Activated CD8-positive, alpha-beta memory T cell treated with anti-CD3 and anti-CD28 coated beads, Interleukin-2, amount 50 U/mL, for 48 hours (primary cell): Measurements from ENCODE around the gene RAPH1.
"Not testable (repeated sequence)": the region's sequence is repeated elsewhere in the genome, so short reads cannot be mapped to it uniquely, and the experiment has no call there.

Experiments
- DNase-seq: peaks from one replicate; pipeline ENCODE4 v3.0.0-alpha.2; 2020

Gene RAPH1

GRCh38 chr2:203547356-203547755, 12.3 kb upstream of the RAPH1 start:
- no peak for DNase-seq

GRCh38 chr2:203544402-203544801, 9.3 kb upstream of the RAPH1 start:
- no peak for DNase-seq

- DNase-seq: no peak
These were observed 8.8 kb upstream of the RAPH1 start for GRCh38 chr2:203543898-203544328.

GRCh38 chr2:203540598-203540997, 5.5 kb upstream of the RAPH1 start:
- DNase-seq: not testable (repeated sequence)

- not testable (repeated sequence) for DNase-seq
These were observed 3.1 kb upstream of the RAPH1 start for GRCh38 chr2:203538237-203538636.

GRCh38 chr2:203536586-203536951, 1.5 kb upstream of the RAPH1 start:
- DNase-seq: not testable (repeated sequence)

- no peak for DNase-seq
These were observed 884 bp upstream of the RAPH1 start for GRCh38 chr2:203535784-203536585.

- peak; percentile 64 for DNase-seq
These were observed 452 bp downstream of the RAPH1 start for GRCh38 chr2:203534621-203535077.

- DNase-seq: no peak
These were observed 1.2 kb downstream of the RAPH1 start for GRCh38 chr2:203533676-203534591.

- DNase-seq: no peak
These were observed 2.0 kb downstream of the RAPH1 start for GRCh38 chr2:203532957-203533658.

GRCh38 chr2:203527719-203528118, 7.4 kb downstream of the RAPH1 start:
- DNase-seq: no peak

GRCh38 chr2:203513268-203513667, 21.8 kb downstream of the RAPH1 start:
- DNase-seq: not testable (repeated sequence)

- DNase-seq: no peak
These were observed 24.2 kb downstream of the RAPH1 start for GRCh38 chr2:203510941-203511305.

GRCh38 chr2:203510256-203510940, 24.7 kb downstream of the RAPH1 start:
- no peak for DNase-seq

GRCh38 chr2:203503460-203503859, 31.6 kb downstream of the RAPH1 start:
- DNase-seq: not testable (repeated sequence)

GRCh38 chr2:203501873-203502272, 33.2 kb downstream of the RAPH1 start:
- no peak for DNase-seq

GRCh38 chr2:203500951-203501350, 34.1 kb downstream of the RAPH1 start:
- no peak for DNase-seq

GRCh38 chr2:203500297-203500696, 34.8 kb downstream of the RAPH1 start:
- no peak for DNase-seq

GRCh38 chr2:203498161-203498560, 36.9 kb downstream of the RAPH1 start:
- no peak for DNase-seq

- DNase-seq: no peak
These were observed 42.1 kb downstream of the RAPH1 start for GRCh38 chr2:203492965-203493364.

- DNase-seq: no peak
These were observed 44.7 kb downstream of the RAPH1 start for GRCh38 chr2:203490391-203490790.

- DNase-seq: no peak
These were observed 45.6 kb downstream of the RAPH1 start for GRCh38 chr2:203489531-203489930.
